ENCODE measurements around the gene ABLIM1.
A peak's percentile ranks its signal among the peaks of the same experiment; 100 is the strongest.

The ABLIM1 gene

DNA sequence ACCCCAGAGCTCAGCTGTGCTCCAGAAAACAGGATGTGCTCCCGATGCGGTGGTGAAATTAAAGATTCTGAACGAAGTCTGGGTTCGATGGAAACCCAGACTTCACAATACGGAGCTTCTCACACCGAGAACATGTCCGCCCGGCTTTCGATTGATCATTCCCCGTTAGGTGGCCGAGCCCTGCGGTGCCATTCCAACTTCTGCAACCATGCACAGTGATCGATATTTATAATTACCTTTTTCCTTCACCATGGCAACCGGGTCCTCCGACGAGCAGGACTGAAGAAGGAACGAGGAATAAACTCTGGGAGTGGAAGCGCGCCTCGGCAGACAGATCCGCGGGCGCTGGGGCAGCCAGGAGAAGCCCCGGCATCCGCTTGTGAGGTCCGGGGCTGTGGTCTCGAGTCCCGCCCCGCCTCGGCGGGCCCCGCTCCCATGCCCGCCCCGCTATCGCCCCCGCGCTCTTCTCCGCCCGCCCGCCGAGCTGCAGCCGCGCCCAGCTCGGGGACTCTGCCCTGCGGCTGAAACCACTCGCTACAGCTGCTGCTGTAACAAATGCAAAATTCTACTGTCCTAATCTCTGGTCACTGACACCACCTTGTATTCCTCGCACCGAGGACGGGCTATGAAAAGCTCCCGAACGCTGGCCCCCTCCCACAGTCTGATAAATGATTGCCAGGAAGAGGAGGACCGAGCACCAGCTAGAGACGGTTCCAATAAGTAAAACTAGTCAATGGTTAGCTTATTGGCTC lies 26.2 kb downstream of the ABLIM1 start:
- ATAC-seq (ENCODE audit: low read depth) (peak; percentile 42), DNase-seq (ENCODE audit: low spot score) (no peak)
- H3K4me1 ChIP-seq (ENCODE audit: insufficient read depth, poor library complexity, severe bottlenecking) = peaks cover 23% of the 10 kb centered on the region
- peak overlapping the region; percentile 26 for H3K4me3 ChIP-seq (ENCODE audit: severe bottlenecking)
- no peaks in the 10 kb centered on the region for H3K36me3 ChIP-seq (ENCODE audit: low read depth)
- TF ChIP-seq, protein P1, sequence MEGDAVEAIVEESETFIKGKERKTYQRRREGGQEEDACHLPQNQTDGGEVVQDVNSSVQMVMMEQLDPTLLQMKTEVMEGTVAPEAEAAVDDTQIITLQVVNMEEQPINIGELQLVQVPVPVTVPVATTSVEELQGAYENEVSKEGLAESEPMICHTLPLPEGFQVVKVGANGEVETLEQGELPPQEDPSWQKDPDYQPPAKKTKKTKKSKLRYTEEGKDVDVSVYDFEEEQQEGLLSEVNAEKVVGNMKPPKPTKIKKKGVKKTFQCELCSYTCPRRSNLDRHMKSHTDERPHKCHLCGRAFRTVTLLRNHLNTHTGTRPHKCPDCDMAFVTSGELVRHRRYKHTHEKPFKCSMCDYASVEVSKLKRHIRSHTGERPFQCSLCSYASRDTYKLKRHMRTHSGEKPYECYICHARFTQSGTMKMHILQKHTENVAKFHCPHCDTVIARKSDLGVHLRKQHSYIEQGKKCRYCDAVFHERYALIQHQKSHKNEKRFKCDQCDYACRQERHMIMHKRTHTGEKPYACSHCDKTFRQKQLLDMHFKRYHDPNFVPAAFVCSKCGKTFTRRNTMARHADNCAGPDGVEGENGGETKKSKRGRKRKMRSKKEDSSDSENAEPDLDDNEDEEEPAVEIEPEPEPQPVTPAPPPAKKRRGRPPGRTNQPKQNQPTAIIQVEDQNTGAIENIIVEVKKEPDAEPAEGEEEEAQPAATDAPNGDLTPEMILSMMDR (IDR thresholded peaks at IDR 0.05; ENCODE audit: poor library complexity, severe bottlenecking) = no peak
- H3K9me3 ChIP-seq (ENCODE audit: severe bottlenecking) = no peaks in the 10 kb centered on the region
- no peaks in the 10 kb centered on the region for H3K27me3 ChIP-seq (ENCODE audit: insufficient read depth, poor library complexity, severe bottlenecking)
- H3K27ac ChIP-seq (ENCODE audit: poor library complexity, severe bottlenecking) = no peak overlapping the region

DNA sequence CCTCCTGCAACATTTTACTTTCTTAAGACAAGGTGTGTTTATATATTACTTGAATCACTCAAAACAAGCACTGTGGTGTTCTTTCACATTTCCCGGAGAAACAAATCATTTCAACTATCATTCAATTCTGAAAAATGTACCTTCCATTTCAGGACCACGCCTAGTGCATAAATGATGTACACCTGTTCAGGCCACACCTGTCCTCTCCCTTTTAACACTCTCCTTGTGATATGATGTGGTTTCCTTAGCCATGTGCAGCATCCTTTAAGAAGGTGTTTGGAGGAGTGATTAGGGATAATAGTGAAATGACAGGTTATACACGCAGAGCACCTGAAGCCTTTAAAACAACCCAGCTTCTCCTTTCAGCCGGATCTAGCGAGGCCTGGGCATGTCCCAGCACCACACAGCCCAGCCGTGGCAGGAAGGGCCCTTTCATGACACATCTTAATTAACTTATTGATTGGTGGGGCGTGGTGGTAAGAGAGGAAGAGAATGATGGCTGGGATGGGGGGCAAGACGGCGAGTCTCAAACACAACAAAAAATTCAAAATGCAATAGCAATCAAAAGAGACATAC lies 26.9 kb downstream of the ABLIM1 start:
- no peaks in the 10 kb centered on the region for H3K36me3 ChIP-seq (ENCODE audit: low read depth)
- no peaks in the 10 kb centered on the region for H3K9me3 ChIP-seq (ENCODE audit: severe bottlenecking)
- H3K27me3 ChIP-seq (ENCODE audit: insufficient read depth, poor library complexity, severe bottlenecking) = no peaks in the 10 kb centered on the region
- no peak overlapping the region for H3K27ac ChIP-seq (ENCODE audit: poor library complexity, severe bottlenecking)
- TF ChIP-seq, protein P1 (IDR thresholded peaks at IDR 0.05; ENCODE audit: poor library complexity, severe bottlenecking) = no peak
- H3K4me1 ChIP-seq (ENCODE audit: insufficient read depth, poor library complexity, severe bottlenecking) = peaks cover 23% of the 10 kb centered on the region
- H3K4me3 ChIP-seq (ENCODE audit: severe bottlenecking) = peak overlapping the region; percentile 26
- no peak for DNase-seq (ENCODE audit: low spot score)
- ATAC-seq (ENCODE audit: low read depth) = no peak; the same call in 2 of the 3 replicates

DNA sequence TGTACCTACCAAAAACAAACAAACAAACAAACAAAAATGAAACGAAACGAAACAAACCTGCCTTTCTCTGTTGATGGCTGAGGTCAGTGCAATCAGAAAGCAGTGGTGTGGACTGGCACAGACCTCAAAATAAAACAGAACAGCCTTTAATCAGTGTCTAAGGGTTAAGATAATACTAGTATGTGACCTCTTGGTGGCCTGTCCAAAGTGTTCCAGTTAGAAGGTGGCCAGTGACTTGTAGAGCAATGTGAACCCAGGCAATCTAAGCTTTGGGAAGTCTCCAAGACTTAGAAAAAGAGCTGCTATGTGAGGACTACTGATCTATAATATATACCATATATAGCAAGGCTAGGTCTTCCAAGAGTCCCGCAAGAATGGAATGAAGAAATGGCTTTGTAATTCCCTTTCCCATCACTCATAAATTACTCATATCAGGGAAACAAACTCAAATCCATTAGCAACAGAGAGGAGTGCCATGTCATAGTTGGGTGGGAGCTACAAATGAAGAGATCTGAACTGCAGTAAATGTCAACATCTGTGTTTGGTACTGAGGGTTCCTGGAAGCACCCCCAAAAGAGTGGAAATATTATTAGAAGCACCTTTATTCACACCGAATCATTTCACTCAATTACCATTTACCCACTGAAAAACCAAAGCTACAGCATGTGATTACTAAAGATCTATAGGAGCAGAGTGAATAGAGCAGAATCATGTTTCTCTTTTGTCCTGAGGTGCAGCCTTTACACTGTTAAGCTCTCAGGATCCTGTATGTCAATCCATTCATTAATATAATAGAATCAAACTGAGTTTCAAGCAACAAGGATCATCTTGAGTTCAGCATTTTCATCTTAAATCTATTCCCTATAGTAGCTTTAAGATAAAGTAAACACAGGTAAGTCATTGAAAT lies 28.0 kb downstream of the ABLIM1 start:
- Histone ChIP-seq H3K27me3 (ENCODE audit: insufficient read depth, poor library complexity, severe bottlenecking) (no peaks in the 10 kb centered on the region), H3K9me3 (ENCODE audit: severe bottlenecking) (no peaks in the 10 kb centered on the region), H3K36me3 (ENCODE audit: low read depth) (no peaks in the 10 kb centered on the region), H3K27ac (ENCODE audit: poor library complexity, severe bottlenecking) (no peak overlapping the region), H3K4me3 (ENCODE audit: severe bottlenecking) (no peak overlapping the region), H3K4me1 (ENCODE audit: insufficient read depth, poor library complexity, severe bottlenecking) (peaks cover 27% of the 10 kb centered on the region)
- TF ChIP-seq, protein P1 (IDR thresholded peaks at IDR 0.05; ENCODE audit: poor library complexity, severe bottlenecking) = no peak
- DNase-seq (ENCODE audit: low spot score) (no peak), ATAC-seq (ENCODE audit: low read depth) (no peak)

GRCh38 chr10:114629083-114629823 lies 28.8 kb downstream of the ABLIM1 start:
- H3K27me3 ChIP-seq (ENCODE audit: insufficient read depth, poor library complexity, severe bottlenecking) = no peaks in the 10 kb centered on the region
- peaks cover 24% of the 10 kb centered on the region for H3K4me1 ChIP-seq (ENCODE audit: insufficient read depth, poor library complexity, severe bottlenecking)
- no peak overlapping the region for H3K4me3 ChIP-seq (ENCODE audit: severe bottlenecking)
- DNase-seq (ENCODE audit: low spot score) (no peak), ATAC-seq (ENCODE audit: low read depth) (no peak)
- TF ChIP-seq, protein P1 (IDR thresholded peaks at IDR 0.05; ENCODE audit: poor library complexity, severe bottlenecking) = no peak
- no peak overlapping the region for H3K27ac ChIP-seq (ENCODE audit: poor library complexity, severe bottlenecking)
- H3K9me3 ChIP-seq (ENCODE audit: severe bottlenecking) = no peaks in the 10 kb centered on the region
- no peaks in the 10 kb centered on the region for H3K36me3 ChIP-seq (ENCODE audit: low read depth)

Measured in RWPE2 (cell line).